B cell (primary cell): Measurements from ENCODE around the gene IRF1.

Experiments
- CTCF ChIP-seq: fragments of 200-600 bp; IDR thresholded peaks from one replicate; pipeline ENCODE4 v1.8.0; 2022; ENCODE audit warnings: antibody characterized with exemption, mild to moderate bottlenecking
- EZH2 ChIP-seq: IDR thresholded peaks from 2 replicates; pipeline ENCODE4 v1.6.1; 2012; ENCODE audit warnings: borderline replicate concordance, low read depth, mild to moderate bottlenecking, moderate library complexity, low read length; ENCODE audit not compliant: insufficient read depth, poor library complexity, severe bottlenecking

GRCh38 chr5:132458651-132459030 is 31.9 kb downstream of the IRF1 start:
- TF ChIP-seq CTCF (no peak), EZH2 (no peak)
